Psoas muscle (tissue), 8 donors: Measurements from ENCODE around the gene EIF2A. TPM values are rescaled to one million over a fixed set of nuclear protein-coding genes. Genes with fewer than 3 reads are reported as not detected.
"Not testable (repeated sequence)": the region's sequence is repeated elsewhere in the genome, so short reads cannot be mapped to it uniquely, and the experiment has no call there.

Experiments
- ATAC-seq, 4 donors: fragments of 200-7000 bp; cut with Tn5 transposase; one replicate each; pipeline ENCODE4 v1.9.1; 2020; ENCODE audit warnings: moderate library complexity in 3 of 4, mild to moderate bottlenecking in 2 of 4
- DNase-seq, 2 donors: peaks; one replicate each; pipeline ENCODE4 v3.0.0-alpha.2; 2020
- H3K27ac ChIP-seq: fragments of 200-600 bp; one replicate; pipeline ENCODE4 v1.8.0; 2022
- H3K27me3 ChIP-seq, 3 donors: fragments of 200-600 bp in 1 of 3; one replicate each; pipeline versions ENCODE4 v1.6.1 to v1.8.0; 2013 to 2022; ENCODE audit warnings: low read length in 2 of 3, mild to moderate bottlenecking in 2 of 3, moderate library complexity in 1 of 3; ENCODE audit not compliant: insufficient read depth in 3 of 3
- H3K36me3 ChIP-seq, 2 donors: fragments of 200-600 bp in 1 of 2; one replicate each; pipeline versions ENCODE4 v1.6.1 to v1.8.0; 2013 to 2022; ENCODE audit warnings: low read depth in 1 of 2, mild to moderate bottlenecking in 1 of 2, moderate library complexity in 1 of 2; ENCODE audit not compliant: insufficient read depth in 1 of 2
- H3K4me1 ChIP-seq: fragments of 200-600 bp; one replicate; pipeline ENCODE4 v1.8.0; 2022
- H3K4me3 ChIP-seq: fragments of 200-600 bp; one replicate; pipeline ENCODE4 v1.8.0; 2022; ENCODE audit warnings: mild to moderate bottlenecking
- H3K9me3 ChIP-seq: fragments of 200-600 bp; one replicate; pipeline ENCODE4 v1.8.0; 2022
- WGBS, 3 donors: extraction: QIAGEN DNeasy Blood & Tissue Kit; methylation state at CpG; one replicate each; pipeline versions ENCODE4 v1.1.6 to v1.1.7; 2013; 5-methylcytosine and 5-hydroxymethylcytosine counted together
- intact Hi-C, 2 donors: fragments of 100-400 bp; cut with DNase I; formaldehyde crosslinking; loops; one replicate each; pipeline versions ENCODE4 v1.11.0 to v1.14.2; 2022
- polyA plus RNA-seq, 3 donors: library from polyadenylated mRNA; stranded (reverse); fragments of 200-250 nt; gene quantifications; one replicate each; pipeline ENCODE4 v1.2.3, GENCODE V29; 2013
- total RNA-seq, 4 donors: library from RNA; stranded (reverse); fragmentation: NEBNext Ultra II Directional in 2 of 4; extraction: Animal tissue kit (Norgen Biotek cat#: 25700) in 2 of 4; gene quantifications; one replicate each; pipeline versions ENCODE4 v1.2.1 to v1.2.4, GENCODE V29; 2021 to 2023
- TF ChIP-seq, protein P1 (sequence below): fragments of 200-600 bp; IDR thresholded peaks from one replicate; pipeline ENCODE4 v1.8.0; 2022; ENCODE audit warnings: antibody characterized with exemption
- donor health status: healthy with polysubstance abuse.
- donor health status: DM: no; HTN: no; CAD: no; lungs with moderate emphysema.
- donor health status: Bipolar disorder and iron deficiency.
- donor health status: healthy.
- donor health status: DM: yes; HTN: yes; CAD: no.
- donor health status: DM: no; HTN: no; CAD: no.
- donor health status: DM: no; HTN: no; CAD: no.
- donor health status: DM: yes; HTN: yes; CAD: no.

EIF2A gene
- total and polyA plus RNA-seq, 7 donors, result 67.2 to 117 (median 102) TPM

DNA sequence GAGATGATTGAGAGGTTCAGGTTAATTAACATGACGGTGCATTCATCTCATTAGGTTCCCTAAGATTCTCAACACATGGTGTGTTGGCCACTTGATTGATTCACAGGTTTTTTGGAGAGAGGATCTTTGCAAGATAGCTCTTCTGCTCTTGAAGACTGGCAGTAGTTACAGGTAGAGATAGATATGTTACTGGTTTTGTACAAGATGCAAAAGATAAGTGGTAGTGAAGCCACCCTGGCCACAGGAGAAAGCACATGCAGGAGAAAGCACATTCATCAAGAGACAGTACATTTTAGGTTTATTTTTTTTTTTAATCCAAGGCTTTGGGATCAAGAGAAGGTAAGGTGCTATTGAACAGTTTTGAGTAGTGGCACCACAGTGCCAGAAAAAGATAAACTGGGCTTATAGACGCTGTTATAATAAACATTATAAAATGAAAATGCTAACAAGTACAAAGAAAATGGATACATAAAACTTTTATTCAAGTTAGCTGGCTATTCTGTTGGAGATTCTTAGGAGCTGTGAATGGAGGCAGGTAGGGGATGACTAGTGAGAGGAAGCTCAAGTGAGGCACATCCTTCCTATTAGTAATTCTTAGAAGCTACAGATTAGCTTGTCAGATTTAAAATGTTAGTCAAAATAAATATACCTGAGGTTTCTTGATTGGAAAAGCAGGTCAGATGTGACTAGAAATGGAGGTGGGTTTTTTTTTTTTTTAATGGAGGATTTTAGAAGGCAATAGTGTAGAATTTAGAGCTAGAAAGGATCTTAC lies 67.3 kb downstream of the EIF2A start:
- H3K36me3 ChIP-seq, result peaks cover 0 to 14% of the 10 kb centered on the region in 2 donors
- intact Hi-C loops, result no loop called here
- TF ChIP-seq, protein P1, sequence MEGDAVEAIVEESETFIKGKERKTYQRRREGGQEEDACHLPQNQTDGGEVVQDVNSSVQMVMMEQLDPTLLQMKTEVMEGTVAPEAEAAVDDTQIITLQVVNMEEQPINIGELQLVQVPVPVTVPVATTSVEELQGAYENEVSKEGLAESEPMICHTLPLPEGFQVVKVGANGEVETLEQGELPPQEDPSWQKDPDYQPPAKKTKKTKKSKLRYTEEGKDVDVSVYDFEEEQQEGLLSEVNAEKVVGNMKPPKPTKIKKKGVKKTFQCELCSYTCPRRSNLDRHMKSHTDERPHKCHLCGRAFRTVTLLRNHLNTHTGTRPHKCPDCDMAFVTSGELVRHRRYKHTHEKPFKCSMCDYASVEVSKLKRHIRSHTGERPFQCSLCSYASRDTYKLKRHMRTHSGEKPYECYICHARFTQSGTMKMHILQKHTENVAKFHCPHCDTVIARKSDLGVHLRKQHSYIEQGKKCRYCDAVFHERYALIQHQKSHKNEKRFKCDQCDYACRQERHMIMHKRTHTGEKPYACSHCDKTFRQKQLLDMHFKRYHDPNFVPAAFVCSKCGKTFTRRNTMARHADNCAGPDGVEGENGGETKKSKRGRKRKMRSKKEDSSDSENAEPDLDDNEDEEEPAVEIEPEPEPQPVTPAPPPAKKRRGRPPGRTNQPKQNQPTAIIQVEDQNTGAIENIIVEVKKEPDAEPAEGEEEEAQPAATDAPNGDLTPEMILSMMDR, result no peak

DNA sequence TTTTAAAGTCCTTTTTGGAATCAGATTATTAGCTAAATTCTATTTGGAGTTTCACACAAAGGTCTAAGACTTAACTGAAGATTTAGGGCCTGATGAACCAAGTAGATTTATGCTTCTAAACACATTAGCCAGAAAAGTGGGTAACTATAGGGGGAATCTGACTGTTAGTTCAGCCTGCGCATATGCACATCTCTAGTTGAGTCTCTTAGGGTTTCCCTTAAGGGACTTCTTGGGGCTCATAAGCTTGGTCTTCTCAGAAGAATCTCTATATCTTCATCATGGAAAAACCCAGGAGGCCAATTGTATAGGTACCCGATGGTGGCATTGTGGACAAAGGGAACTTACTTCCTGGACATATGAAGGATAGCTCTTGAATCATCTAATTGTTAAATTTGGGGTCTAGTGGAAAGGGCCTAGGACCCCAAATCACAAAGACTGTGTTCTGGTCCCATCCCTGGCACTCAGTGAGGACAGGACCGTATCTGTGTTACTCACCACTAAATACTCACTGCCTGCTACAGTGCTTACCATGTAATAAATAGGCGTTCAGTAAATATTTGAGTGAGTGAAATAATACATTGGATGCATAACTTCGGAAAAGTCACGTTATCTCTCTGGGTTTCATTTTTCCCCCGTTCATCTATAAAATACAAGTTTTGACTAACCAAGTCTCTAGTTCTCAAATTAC lies 73.6 kb downstream of the EIF2A start:
- ATAC-seq, result no peak
- no peak for DNase-seq
- no peaks in the 10 kb centered on the region for H3K27me3 ChIP-seq
- H3K9me3 ChIP-seq, result no peaks in the 10 kb centered on the region
- H3K27ac ChIP-seq, result no peak overlapping the region
- peaks cover 10% of the 10 kb centered on the region for H3K4me1 ChIP-seq
- no peak overlapping the region for H3K4me3 ChIP-seq
- peaks cover 0 to 11% of the 10 kb centered on the region in 2 donors for H3K36me3 ChIP-seq
- WGBS, 3 donors, result 86 to 91% (median 87%) methylated on average over 7 of the region's 7 CpGs
- intact Hi-C loops, result no loop called here
- TF ChIP-seq, protein P1, result no peak

More for the DNA sequence above, 67.3 kb downstream of the EIF2A start:
- Histone ChIP-seq H3K4me1 (peaks cover 19% of the 10 kb centered on the region), H3K27ac (no peak overlapping the region), H3K9me3 (no peaks in the 10 kb centered on the region), H3K27me3 (no peaks in the 10 kb centered on the region), H3K4me3 (no peak overlapping the region)
- DNase-seq (no peak), ATAC-seq (no peak)
- WGBS, 3 donors, result 94 to 98% (median 97%) methylated on average over 2 of the region's 2 CpGs

DNA sequence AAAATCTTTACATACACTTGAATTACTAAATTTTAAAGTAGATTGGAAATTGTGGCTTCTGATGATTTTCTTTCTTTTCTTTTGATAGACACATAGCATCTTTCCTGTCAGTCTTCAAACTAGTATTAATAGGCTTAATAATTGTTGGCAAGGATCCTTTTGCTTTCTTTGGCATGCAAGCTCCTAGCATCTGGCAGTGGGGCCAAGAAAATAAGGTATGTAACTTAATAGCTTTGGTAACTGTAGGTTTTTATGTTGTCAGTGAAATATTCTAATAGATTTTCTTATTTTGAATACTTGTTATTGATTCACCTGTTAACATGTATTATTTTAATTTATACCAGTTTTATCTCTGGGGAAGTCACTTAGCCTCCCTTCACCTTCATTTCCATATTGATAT lies 76.4 kb downstream of the EIF2A start:
- H3K9me3 ChIP-seq, intact Hi-C loops, H3K4me3 ChIP-seq, DNase-seq, H3K27me3 ChIP-seq, ATAC-seq, H3K27ac ChIP-seq: not testable (repeated sequence)
- Histone ChIP-seq H3K36me3 (peaks cover 5 to 39% of the 10 kb centered on the region in 2 donors), H3K4me1 (peaks cover 22% of the 10 kb centered on the region)

DNA sequence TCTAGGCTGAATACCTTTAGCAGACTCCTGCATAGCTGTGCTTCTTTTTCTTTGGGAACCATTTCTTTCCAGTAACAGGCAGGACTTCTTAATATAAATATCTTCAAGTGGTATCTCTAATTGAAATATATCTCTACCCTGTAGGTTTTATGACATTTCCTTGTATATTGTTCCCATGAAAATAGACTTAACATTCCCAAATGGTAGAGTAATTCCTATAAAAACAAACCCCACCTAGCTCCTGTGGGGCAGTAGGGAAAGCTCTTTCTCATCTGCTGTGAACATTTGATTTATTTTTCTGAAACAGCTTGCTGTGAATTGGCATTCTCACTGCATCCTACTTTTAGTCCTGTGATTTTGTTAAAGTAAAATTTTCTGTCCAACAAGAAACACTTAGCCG lies 77.4 kb downstream of the EIF2A start:
- ATAC-seq, result no peak
- H3K36me3 ChIP-seq, result peaks cover 5 to 49% of the 10 kb centered on the region in 2 donors
- intact Hi-C loops, result no loop called here
- no peaks in the 10 kb centered on the region for H3K27me3 ChIP-seq
- H3K4me3 ChIP-seq, result no peak overlapping the region
- peaks cover 24% of the 10 kb centered on the region for H3K4me1 ChIP-seq
- no peak for DNase-seq
- no peak overlapping the region for H3K27ac ChIP-seq
- TF ChIP-seq, protein P1, result no peak
- WGBS, 3 donors, result 91 to 98% (median 93%) methylated on average over 1 of the region's 1 CpG
- no peaks in the 10 kb centered on the region for H3K9me3 ChIP-seq

DNA sequence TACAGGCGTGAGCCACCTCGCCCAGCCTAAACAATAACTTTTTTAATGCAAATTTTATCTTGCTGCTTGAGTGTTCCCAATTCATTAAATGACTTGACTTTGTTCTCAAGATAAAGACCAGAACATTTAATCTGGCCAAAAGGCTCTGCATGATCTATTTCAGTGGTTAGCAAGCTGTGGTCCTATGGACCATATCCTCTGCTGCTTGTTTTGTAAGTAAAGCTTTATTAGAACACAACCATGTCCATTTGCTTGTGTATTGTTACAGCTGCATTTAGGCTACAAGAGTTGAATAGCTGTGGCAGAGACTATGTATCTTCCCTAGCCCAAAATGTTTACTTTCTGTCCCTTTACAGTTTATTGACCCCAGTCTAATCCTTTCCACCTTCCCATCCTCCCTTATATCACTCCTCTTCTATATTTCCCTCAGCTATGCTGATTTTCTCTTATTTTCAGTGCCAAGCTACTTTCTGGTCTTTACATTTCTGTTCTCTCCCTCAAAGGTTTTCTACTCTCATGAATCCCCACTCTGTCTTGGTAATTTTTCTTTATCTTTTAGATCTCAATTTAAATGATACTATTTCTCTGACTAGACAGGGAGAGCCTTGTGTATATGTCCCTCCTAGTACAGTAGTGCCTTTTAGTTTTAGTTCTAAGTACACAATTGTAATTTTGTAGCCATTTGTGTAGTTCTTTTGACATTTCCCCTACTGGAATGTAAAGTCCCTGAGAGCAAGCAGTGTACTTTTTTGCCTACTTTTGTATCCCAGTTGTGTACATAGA lies 79.8 kb downstream of the EIF2A start:
- no peaks in the 10 kb centered on the region for H3K9me3 ChIP-seq
- H3K4me3 ChIP-seq, result no peak overlapping the region
- DNase-seq (no peak), ATAC-seq (no peak)
- no peaks in the 10 kb centered on the region for H3K27me3 ChIP-seq
- no peak overlapping the region for H3K27ac ChIP-seq
- H3K4me1 ChIP-seq, result peaks cover 24% of the 10 kb centered on the region
- peaks cover 7 to 70% of the 10 kb centered on the region in 2 donors for H3K36me3 ChIP-seq
- WGBS, 3 donors, result 96 to 100% (median 97%) methylated on average over 2 of the region's 2 CpGs
- TF ChIP-seq, protein P1, result no peak
- intact Hi-C loops, result no loop called here
